HG03039 (cell line): ENCODE results near the gene GDAP2.

Experiments used
- ATAC-seq: cut with Tn5 transposase; IDR thresholded peaks from one replicate; pipeline ENCODE4 v1.9.1; 2021; ENCODE audit warnings: mild to moderate bottlenecking, moderate library complexity; ENCODE audit not compliant: unreplicated experiment

Gene GDAP2

DNA sequence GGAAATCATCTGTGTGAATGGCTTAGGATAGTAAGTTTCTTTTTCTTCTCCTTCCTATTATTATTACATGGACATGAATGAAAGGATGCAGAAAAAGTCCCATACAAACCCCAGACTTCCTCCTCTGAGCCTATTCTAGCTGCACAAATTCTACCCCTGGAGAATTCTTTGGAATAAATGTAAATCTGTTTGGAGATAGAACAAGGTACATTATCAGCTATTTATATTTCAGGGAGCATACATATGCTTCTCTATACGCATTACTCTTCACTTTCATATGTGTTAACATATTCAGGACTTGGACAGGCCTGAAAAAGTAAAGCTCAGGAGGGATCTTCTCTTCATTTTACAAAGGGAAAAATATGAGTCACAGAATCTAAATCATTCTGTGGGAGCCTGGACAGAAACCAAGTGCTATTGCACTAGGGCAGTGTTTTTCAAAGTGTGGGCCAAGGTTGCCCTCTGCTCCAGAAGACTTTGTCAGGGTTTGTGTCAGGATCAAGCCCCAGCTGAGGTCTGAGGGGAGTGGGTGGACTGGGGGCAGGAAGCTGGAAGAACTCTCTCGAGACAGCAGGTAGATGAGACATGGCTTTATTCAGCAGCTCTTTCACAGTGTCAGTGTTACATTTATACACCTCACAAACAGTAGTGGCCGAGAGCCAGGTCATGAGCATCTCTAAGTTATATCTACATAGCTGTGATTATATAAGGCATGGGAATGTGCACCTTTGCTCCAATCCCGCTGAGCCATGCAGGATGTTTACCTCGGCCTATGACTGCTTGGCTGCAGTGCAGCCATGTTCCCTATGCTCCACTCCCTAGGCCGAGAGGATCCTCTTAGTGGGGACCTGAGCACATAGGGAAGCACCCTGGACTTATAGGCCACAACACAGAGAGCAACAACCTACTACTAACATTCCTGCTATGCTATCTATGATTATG, 114.3 kb downstream of the GDAP2 start:
- no peak for ATAC-seq
